IPS-18a (cell line): ENCODE results near the gene LDB2.

Experiments used
- H3K27ac ChIP-seq: one replicate; pipeline ENCODE4 v1.5.1; 2013; ENCODE audit warnings: low read length
- H3K27me3 ChIP-seq: one replicate; pipeline ENCODE4 v1.6.1; 2013; ENCODE audit warnings: mild to moderate bottlenecking, low read length; ENCODE audit not compliant: control insufficient read depth, insufficient read depth
- H3K36me3 ChIP-seq: one replicate; pipeline ENCODE4 v1.6.1; 2013; ENCODE audit warnings: low read depth, low read length; ENCODE audit not compliant: control insufficient read depth
- H3K4me1 ChIP-seq: one replicate; pipeline ENCODE4 v1.6.1; 2013; ENCODE audit warnings: low read depth, low read length; ENCODE audit not compliant: control insufficient read depth
- H3K4me3 ChIP-seq: one replicate; pipeline ENCODE4 v1.5.1; 2013; ENCODE audit warnings: low read length
- H3K9ac ChIP-seq: one replicate; pipeline ENCODE4 v1.6.1; 2013; ENCODE audit warnings: mild to moderate bottlenecking, low read length, moderate library complexity
- H3K9me3 ChIP-seq: one replicate; pipeline ENCODE4 v1.6.1; 2013; ENCODE audit warnings: low read depth, low read length; ENCODE audit not compliant: control insufficient read depth

Gene LDB2

DNA sequence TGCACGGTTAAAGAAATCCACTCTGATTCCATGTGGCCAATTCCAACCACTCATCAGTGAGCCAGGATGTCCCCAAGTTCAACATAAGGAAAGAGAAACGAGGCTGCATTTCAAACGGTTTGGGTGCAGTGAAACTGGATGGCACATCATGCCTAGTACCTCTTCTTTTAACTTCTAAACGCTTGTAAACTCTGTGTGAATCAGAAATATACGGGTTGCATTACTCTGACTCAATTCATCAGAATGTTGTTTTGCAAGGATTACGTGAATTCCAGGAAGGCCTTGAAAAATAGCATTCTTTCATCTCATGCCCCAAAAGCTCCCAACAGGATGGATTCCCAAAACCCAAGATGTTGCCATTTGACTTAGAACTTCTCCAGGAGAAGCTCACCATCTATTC, 270.4 kb downstream of the LDB2 start:
- no peak overlapping the region for H3K4me3 ChIP-seq
- no peaks in the 10 kb centered on the region for H3K9me3 ChIP-seq
- H3K36me3 ChIP-seq, result no peaks in the 10 kb centered on the region
- no peak overlapping the region for H3K9ac ChIP-seq
- no peak overlapping the region for H3K27ac ChIP-seq
- H3K27me3 ChIP-seq, result no peaks in the 10 kb centered on the region
- H3K4me1 ChIP-seq, result no peaks in the 10 kb centered on the region

GRCh38 chr4:16626945-16627344, 271.5 kb downstream of the LDB2 start:
- H3K4me1 ChIP-seq, result no peaks in the 10 kb centered on the region
- H3K27ac ChIP-seq, result no peak overlapping the region

DNA sequence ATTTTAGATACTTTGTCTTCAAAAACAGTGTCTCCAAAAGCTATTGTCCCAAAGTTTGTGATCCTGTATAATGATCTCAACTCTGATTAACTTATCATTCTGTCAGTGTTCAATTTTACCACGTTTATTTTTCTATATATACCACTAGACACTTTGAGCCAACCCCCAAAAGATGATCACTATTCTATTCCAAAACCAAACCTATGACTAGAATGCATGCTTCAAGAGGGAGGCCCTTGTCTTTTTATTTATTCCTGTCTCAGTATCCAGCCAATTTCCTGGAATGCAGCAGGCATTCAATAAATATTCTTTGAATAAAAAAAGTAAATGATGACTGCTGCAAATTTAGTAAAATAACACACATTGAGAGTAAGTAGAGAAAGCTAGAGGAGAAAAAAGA, 275.6 kb downstream of the LDB2 start:
- Histone ChIP-seq H3K27ac (no peak overlapping the region), H3K27me3 (no peaks in the 10 kb centered on the region), H3K4me1 (peaks cover 5% of the 10 kb centered on the region), H3K9ac (no peak overlapping the region), H3K36me3 (no peaks in the 10 kb centered on the region), H3K9me3 (no peaks in the 10 kb centered on the region), H3K4me3 (no peak overlapping the region)

More at GRCh38 chr4:16626945-16627344, 271.5 kb downstream of the LDB2 start:
- Histone ChIP-seq H3K4me3 (no peak overlapping the region), H3K36me3 (no peaks in the 10 kb centered on the region), H3K27me3 (no peaks in the 10 kb centered on the region), H3K9me3 (no peaks in the 10 kb centered on the region), H3K9ac (no peak overlapping the region)

DNA sequence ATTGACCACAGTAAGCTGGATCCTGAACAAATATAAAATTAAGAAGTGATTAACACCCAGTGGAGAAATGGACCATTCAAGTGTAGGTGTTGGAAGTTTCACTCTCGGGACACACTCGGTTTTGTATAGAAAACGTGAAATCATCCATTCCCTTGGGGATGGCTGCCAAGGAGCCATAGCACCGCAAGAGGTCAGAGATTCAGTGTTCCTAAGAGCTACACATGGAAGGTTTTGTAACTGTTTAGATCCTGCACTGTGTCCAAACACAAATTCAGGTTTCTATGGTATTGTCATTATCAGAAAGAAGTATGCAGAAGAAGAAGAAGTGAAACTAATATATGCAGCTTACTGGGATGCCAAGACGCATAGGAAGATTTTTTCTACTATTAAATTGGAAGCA, 281.0 kb downstream of the LDB2 start:
- Histone ChIP-seq H3K36me3 (no peaks in the 10 kb centered on the region), H3K9ac (no peak overlapping the region), H3K4me1 (peaks cover 5% of the 10 kb centered on the region), H3K27ac (no peak overlapping the region), H3K9me3 (no peaks in the 10 kb centered on the region), H3K4me3 (no peak overlapping the region), H3K27me3 (no peaks in the 10 kb centered on the region)

DNA sequence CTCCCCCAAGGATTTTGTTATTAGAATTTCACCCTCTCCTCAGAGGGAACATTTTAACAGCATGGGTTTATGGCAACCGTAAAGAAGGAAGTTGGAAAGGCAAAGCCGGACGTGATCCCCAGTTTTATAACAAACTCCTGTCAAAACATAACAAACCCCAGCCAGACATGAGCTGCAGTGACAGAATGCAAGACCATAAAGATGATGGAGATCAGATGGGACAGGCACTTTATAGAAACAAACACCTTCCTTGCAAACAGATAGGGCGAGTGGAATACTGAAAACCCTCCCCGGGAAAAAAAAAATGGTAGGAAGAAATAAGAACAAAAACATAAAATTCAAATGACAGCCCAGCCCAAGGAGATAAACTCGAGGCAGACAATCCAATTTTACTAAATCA, 281.4 kb downstream of the LDB2 start:
- H3K9ac ChIP-seq, result no peak overlapping the region
- no peak overlapping the region for H3K4me3 ChIP-seq

GRCh38 chr4:16609170-16609758, 289.2 kb downstream of the LDB2 start:
- Histone ChIP-seq H3K9me3 (no peaks in the 10 kb centered on the region), H3K27ac (no peak overlapping the region), H3K27me3 (no peaks in the 10 kb centered on the region), H3K4me1 (peaks cover 17% of the 10 kb centered on the region), H3K36me3 (no peaks in the 10 kb centered on the region), H3K4me3 (no peak overlapping the region), H3K9ac (no peak overlapping the region)

More for the DNA sequence above, 281.4 kb downstream of the LDB2 start:
- no peaks in the 10 kb centered on the region for H3K27me3 ChIP-seq
- no peaks in the 10 kb centered on the region for H3K36me3 ChIP-seq
- peaks cover 5% of the 10 kb centered on the region for H3K4me1 ChIP-seq
- H3K9me3 ChIP-seq, result no peaks in the 10 kb centered on the region
- no peak overlapping the region for H3K27ac ChIP-seq

GRCh38 chr4:16608611-16609125, 289.8 kb downstream of the LDB2 start:
- Histone ChIP-seq H3K9me3 (no peaks in the 10 kb centered on the region), H3K4me1 (peaks cover 17% of the 10 kb centered on the region), H3K9ac (no peak overlapping the region), H3K4me3 (no peak overlapping the region), H3K36me3 (no peaks in the 10 kb centered on the region), H3K27ac (no peak overlapping the region), H3K27me3 (no peaks in the 10 kb centered on the region)

- H3K36me3 ChIP-seq, result no peaks in the 10 kb centered on the region
- no peaks in the 10 kb centered on the region for H3K9me3 ChIP-seq
- H3K4me1 ChIP-seq, result peaks cover 17% of the 10 kb centered on the region
- H3K9ac ChIP-seq, result no peak overlapping the region
- no peaks in the 10 kb centered on the region for H3K27me3 ChIP-seq
- no peak overlapping the region for H3K27ac ChIP-seq
- H3K4me3 ChIP-seq, result no peak overlapping the region
These were observed 290.3 kb downstream of the LDB2 start for GRCh38 chr4:16608123-16608522.

DNA sequence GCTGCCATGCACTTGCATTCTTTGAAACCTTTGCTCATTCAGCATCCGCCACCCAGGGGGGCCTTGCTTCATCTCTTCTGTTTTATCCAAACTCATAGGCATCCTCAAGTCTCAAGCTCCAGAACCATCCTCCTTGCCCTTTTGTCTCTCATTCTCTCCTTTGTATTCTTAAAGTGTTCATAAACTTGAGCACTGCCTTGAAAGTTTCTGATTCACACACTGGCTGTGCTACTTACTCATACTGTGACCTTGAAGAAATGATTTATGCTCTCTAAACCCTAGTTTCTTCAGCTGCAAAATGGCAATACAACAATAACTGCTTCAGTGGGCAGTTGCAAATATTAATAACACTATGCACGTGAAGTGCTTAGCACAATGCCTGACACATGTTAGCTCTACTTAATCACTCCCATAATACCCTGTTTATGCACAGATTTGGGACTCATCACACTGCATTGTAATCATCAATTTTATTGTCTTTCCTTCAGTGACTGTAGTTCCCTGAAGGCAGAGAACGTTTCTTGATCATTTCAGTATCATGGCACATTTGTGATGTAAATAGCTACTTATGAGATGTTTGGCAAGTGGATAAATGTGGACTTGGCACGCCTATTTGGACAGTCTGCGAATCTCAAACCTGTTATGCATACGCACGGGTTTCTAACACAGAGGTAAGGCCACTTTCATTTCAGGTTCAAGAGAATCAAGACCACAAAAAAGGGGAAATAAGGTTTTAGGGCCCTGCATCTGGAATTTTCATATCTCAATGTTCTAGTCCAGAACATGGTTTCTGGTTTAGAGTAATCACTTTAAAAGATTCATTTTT, 291.0 kb downstream of the LDB2 start:
- Histone ChIP-seq H3K27me3 (no peaks in the 10 kb centered on the region), H3K4me1 (peaks cover 17% of the 10 kb centered on the region), H3K4me3 (no peak overlapping the region), H3K9ac (no peak overlapping the region), H3K9me3 (no peaks in the 10 kb centered on the region), H3K36me3 (no peaks in the 10 kb centered on the region), H3K27ac (no peak overlapping the region)

GRCh38 chr4:16606691-16607090, 291.8 kb downstream of the LDB2 start:
- Histone ChIP-seq H3K4me3 (no peak overlapping the region), H3K9me3 (no peaks in the 10 kb centered on the region), H3K9ac (no peak overlapping the region), H3K36me3 (no peaks in the 10 kb centered on the region), H3K27ac (no peak overlapping the region), H3K27me3 (no peaks in the 10 kb centered on the region), H3K4me1 (peaks cover 17% of the 10 kb centered on the region)

GRCh38 chr4:16603178-16603577, 295.3 kb downstream of the LDB2 start:
- Histone ChIP-seq H3K27me3 (no peaks in the 10 kb centered on the region), H3K36me3 (no peaks in the 10 kb centered on the region), H3K9me3 (no peaks in the 10 kb centered on the region), H3K27ac (no peak overlapping the region), H3K4me3 (no peak overlapping the region), H3K9ac (no peak overlapping the region), H3K4me1 (peaks cover 9% of the 10 kb centered on the region)
